OCI-M1 (cell line): ENCODE data around the gene MVK.

Experiments used
- DNase-seq: peaks from one replicate; lab custom pipeline; 2025; lab: John Stamatoyannopoulos, UW

The MVK gene

DNA sequence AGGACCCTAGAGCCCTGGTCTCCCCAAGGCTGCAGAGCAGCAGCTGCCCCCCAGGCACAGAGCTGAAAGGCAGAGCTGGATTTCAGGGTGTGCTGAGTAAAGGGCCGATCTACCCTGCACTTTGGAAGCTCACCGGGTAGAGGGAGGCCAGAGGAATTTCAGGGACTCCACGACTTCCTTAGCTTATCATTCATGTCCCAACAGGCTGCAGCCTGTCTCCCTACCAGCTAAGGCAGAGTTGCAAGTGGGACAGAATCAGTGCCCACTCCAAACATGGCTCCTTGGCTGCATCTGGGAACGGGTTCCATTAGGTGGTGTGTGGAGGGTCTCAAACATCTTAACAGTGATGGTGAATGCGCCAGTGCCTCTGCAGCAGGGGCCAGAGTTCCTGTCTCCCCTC, 27.8 kb upstream of the MVK start:
- DNase-seq: no peak

DNA sequence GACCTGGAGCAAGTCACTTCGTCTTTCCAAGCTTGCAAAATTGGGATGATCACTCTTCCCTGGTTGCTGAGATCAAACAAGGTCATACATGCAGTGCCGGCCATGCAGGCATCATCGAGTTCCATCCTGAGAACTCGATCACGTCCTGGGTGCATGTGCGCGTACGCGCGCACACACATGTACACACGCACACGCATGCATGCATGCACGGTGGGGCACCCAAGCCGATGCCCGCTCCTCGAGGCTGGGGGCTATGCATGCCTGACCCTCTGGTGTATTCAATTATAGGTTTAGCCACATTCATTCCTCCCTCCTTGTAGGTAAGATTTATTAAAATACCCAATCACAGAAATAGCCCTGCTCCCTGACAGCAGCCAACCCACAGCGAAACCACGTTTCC, 26.3 kb upstream of the MVK start:
- no peak for DNase-seq

DNA sequence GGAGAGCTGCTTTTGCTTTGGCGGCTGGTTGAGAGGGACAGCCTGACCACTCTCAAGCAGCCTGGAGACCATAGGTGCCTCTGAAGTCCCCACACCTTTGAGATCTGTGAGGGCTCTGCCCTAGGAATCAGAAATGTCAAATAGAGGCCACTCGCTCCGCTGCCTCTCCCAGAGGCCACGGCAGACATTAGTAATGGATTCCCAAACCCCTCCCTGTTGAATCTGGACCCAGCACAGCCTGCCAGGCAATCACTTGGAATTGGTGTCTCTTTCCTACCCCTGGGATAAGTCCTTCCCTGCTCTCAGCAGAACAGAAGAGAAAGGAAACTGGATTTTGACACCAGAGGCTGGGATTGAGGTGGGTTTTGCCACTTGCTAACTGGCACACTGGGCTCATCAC, 25.3 kb upstream of the MVK start:
- DNase-seq: no peak

DNA sequence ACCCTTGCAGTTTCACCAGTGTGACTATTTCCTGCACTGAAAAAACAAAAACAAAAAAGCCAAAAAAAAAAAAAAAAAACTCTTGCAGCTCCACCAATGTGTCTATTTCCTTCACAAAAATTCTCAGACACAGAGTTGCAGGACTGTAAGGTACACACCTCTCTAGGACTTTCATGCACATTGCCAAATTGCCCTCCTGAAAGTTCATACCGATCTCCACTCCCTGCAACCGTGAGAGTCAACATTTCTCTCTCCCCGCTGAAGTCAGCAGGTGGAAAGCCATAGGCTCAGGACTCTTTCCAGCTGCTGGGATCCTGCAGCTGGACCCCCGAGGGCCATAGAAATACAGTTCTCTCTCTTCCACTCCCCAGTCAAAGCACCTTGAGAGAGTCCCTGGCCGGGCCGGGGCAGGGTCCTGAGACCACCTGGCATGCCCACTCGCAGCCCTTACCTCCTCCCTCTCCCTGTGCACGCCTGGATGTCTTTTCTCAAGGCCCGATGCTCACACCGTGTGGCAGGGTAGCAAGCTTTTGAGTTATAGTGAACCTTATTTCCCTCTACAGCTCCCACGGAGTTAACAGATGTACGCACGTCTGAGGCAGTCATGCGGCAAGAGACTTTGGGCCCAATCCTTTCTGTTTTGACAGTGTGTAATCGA, 23.9 kb upstream of the MVK start:
- DNase-seq: no peak

DNA sequence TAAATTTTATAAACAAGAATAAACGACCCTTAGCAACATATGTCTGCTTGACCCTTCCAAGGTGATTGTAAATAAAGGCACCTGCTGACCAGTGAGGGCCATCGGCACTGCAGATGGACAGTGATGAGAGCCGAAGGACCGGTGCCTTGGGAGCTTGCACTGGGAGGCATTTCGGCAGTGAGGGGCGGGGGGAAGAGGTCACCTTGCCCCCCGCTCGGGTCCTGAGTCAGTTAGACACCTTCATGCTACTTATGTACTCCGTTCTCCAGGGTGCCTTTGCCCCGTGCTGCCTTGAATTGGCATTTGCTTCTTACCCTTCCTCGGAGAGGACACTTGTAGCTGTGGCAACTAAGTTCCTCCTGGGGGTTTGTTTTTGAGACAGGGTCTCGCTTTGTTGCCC, 23.3 kb upstream of the MVK start:
- DNase-seq: no peak

DNA sequence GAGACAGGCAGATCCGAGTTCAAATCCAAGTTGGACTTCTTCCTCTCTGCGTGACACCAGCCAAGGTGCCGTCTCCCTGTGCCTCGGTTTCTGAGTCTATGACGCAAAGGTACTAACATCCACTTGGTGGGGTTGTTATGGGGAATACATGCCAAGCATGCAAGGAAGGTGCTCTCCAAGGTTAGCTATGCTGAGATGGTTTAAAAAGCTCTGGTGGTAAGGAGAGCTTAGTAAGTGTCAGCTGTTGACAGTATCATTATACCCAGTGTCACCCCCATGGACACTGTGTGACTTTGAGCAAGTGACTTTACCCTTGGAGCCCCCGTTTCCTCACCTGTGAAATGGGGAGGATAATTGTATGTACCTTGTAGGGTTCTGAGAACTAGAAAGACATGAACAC, 22.5 kb upstream of the MVK start:
- no peak for DNase-seq

DNA sequence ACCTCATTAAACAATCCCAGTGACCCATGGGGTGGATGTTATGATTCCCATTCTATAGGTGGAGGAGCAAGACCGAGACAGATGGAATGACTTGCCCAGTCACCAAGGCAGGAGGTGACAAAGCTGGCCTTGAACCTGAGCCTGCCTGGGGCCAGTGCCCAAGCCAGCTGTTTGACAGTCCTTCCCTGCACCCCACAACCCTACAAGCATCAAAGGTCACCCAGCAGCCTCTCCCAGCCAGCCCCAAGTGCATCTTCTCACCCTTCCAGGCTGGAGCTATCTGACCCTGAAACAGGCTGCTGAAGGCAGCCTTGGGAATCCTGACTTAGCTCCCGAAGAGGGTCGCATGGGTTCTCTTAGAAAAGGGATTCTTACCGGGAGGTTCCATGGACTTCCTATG, 20.6 kb upstream of the MVK start:
- DNase-seq: no peak

DNA sequence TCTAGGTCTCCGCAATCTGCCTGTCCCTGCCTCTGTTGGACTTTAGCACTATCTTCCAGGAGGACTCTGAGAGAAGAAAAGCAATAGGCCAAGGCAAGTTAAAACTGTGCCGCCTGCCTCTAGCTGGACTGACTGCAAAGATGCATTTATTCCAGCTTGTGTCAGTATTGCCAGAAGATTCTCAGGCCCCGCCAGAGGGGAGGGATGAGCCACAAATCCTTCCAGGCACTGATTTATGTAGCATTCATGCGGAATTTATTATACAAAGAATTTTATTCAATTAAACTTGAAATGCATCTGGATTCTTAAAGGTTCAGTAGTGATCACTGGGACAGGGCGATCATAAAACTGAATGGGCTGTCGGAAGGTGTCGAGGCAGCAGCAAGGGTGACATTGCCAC, 20.1 kb upstream of the MVK start:
- DNase-seq: no peak

DNA sequence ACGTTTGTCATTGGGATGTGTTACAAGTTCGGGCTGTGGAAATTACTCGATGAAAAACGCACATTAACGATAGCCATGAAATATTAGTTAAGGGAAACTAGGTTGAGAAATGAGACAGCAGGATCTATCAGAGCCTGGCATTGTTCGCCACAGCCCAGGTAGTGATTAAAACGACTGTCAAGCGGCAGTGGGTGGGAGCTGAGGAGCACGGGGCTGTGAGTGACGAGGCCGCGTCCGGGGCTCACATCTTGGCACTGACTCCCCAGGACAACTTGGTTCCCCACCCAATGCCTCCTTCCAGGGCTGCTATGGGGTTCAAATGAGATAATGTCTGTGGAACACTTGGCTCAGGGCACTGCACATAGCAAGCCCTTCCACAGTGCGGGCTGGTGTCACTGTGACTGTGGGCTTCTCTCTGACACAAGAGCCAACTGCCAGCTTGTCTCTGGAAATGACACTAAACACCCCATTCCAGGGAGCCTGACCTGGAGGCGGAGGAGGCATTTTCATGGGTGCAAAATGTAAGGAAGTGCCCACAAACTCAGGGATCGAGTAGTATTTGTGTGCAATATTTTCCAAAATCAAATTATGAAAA, 19.6 kb upstream of the MVK start:
- no peak for DNase-seq

DNA sequence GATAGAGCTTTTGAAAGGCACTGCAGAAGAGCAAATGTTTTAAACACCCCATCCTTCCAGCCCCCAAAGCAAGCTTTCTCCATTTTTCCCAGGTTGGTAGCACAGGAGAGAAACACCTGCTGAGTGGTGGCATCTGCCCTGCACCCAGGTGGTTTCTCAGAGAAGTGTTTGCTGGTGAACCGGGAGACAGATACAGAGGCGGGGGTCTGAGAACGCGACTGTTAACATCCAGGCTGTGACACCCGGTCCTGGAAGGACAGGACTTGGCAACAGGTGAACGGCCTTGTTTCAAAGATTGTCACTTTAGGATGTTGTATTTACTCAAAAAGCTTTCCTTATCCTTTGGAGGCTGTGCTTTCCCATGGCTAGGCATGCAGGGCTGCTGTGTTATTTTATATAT, 18.8 kb upstream of the MVK start:
- DNase-seq: no peak

DNA sequence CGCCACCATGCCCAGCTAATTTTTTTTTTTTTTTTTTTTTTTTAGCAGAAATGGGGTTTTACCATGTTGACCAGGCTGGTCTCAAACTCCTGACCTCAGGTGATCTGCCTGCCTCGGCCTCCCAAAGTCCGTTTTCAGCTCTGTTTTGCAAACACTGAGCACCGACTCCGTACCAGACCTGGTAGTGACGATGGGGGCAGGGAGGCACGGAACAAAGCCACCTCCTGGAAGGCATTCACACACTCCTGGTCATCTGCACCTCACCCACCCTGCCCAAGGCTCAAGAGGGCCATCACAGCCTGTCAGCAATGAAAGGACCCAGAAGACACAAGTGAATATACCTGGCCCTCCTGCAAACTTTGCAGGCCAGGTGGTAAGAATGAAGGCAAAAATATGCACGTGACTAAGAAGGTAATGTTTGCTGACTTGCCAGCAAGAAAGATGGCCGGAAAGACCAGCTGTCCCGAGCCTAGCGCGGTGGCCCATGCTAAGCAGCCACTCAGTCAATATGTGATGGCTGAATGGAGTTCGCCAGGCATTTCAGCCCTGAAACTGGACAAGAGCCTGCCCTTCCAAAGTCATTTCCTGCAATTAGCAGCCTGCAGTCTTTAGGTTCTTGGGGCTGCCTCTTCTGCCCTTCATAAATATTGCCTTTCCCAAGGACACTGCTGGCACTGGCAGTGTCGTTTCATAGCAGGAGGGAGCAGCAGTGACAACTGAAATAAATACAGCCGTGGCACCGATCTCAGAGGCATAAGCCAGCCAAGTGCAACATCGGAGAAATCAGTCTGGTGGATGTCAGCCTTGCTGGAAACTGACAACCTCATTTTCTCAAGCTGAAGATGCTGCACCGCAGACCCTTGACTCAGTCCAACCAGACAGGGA, 17.9 kb upstream of the MVK start:
- DNase-seq: no peak

DNA sequence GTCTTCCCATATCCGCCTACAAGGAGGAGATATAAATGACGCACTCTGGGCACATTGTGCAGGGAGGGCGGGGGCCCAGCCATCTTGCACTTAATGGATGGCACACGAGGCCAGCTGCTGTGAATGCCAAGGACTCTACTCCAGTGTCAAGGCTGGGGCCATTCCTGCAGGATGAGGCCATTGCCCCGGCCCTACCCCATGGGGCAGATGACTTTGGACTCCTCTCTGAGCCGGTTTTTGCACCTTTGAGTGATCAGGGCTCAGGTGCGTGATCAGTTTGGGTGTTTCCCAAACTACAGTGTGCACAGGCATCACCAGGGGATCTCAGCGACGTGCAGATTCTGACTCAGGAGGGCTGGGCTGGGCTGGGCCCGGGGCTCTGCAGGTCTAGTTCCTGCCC, 16.4 kb upstream of the MVK start:
- no peak for DNase-seq

DNA sequence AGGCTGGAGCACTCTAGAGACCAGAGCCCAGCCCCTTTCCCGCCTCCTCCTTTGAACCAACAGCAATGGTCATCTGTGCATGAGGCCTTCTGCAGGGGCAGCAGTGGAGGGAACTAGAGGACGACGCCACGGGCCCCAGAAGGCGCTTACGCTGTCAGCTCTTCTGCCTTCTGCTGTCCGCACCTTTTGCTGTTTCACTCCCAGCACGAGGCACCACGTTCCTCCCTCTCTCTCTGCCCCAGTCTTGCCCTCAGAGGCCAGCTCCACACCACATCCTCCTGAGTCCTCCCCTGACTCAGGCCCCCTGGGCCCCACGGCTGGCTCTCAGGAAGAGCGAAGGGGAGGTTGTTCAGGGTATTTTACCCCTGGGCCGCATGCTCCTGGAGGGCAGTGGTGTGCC, 15.8 kb upstream of the MVK start:
- no peak for DNase-seq

DNA sequence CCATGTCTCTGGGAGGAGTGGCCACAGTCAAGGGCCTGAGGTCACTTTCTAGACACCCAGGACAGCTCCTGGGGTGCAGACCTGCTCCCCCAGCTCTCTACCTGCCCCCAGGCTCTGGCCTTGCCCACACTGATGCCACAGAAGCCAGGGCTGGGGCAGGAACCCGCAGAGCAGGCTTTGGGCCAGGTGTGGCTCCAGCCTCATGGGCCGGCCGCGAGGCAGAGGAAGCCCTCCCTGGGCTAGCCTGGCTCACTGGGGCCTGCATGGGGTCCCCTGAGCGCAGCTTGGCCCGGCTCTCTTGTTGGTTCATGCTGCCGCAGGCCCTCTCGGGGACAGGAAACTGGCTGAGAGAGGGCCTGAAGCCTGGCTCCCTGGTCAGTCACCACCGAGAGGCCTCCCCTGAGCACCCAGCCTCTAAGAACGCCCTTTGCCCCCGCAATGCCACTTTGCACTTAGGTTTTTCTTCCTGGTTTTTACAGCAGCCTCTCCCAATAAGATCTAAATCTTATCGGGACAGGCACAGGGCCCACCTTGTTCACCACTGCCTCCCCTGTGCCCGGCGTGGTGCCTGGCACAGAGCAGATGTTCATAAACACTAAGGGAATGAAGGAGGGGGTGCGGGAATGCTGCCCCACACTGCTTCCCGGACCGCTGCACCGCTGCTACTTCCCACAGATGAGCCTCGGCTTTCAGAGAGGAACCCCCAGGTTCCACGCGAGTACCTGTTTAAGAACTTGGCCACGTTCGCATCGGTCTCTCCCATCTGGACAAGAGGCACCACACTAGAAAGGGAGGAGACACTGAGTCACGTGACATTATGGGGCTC, 15.0 kb upstream of the MVK start:
- DNase-seq: no peak

DNA sequence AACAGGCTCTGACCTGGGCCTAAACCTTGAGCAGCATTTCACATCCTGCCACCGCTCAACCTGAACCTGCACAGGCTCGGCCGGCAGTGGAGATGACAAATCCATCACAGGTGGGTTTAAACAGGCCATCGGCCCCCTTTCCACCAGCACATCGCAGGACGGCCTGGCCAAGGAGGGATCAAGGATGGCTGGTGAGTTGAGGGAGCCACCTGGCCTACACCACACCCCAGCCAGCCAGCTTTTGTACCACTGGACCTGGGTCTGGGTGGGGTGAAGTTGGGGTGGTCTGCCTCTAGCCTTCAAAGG, 14.4 kb upstream of the MVK start:
- no peak for DNase-seq

DNA sequence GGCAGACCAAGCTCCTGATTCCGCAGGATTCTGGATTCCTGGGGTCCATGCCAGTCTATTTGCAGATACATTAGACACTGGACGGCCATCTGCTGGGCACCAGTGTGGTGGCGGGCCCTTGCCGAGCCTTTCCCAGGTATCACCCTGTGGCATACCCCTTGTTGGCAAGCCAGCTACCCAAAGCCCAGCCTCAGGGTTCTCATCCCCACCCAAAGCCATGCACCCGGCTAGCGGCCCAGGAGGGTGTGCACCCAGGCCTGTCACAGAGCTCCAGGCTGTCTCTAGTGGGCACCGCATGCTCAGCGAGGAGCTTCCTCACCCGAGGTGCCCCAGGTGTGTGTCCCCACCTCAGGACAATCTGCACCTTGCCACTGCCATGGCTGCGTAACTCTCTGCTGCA, 14.0 kb upstream of the MVK start:
- DNase-seq: no peak

DNA sequence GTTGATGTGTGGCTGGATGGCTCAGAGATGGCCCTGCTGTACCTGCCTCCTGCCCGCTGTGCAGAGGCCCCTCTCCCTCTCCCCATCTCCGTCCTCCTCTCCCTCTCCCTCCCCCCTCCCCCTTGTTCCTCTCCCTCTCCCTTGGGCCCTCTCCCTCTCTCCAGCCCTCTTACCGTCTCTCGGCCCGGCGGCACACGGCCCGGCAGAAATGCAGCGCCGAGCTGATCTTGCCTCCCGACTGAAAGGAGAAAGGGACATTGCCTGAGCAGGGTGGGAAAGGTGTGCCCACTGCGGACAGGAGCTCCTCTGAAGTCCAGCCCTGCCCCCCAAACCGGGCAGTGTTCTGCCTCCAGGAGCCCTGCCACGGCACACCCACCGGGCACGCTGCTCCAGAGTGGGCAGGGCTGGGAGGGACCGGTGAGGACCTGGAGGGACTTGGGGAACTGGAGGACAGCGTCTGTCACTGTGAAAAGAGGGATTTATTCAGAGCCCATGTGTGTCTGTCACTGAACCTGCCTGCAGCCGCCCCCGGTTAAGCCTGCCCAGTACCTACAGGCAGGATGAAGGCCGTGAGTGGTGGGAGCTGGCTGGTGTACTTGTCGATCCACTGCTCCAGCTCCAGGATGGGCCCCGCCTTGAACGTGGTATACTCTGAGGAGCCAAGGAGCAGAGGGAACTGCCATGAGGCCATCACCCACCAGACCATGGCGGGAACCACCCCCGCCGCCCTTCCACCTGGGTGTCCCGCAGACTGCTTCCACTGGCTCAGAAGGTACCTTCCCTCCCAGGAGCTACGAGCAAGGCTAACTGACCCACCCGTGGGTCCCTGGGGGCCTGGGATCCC, 12.5 kb upstream of the MVK start:
- no peak for DNase-seq

DNA sequence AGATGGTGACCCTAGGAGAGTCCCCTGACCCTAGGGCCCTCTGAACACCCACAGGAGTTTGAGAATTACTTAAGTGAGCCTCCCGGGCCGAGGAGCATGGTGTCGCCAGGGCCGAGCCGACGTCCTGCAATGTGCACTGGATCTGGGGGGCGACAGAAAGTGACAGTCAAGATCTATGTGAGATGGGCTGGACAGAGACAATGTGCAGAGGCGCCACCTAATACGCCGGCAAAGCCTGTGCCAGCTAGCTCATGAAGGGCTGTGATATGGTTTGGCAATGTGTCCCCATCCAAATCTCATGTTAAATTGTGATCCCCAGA, 11.9 kb upstream of the MVK start:
- no peak for DNase-seq

DNA sequence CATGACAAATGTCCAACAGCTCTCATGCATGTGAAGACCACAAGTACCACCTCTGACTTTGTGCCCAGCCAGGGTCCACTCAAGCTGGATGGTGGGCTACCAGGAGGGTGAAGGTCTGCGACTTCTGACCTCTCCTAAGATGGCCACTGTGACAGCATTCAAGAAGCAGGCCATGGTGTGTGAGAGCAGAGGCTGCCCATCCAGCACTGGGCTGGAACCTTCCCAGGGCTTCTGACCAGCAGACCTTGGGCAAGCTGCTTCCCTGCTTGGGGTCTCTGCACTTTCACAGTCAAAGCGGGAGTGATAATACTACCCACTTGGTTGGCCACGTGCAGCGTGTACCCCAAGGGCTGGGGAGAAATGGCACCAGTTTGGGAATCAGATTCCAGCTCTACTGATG, 10.7 kb upstream of the MVK start:
- no peak for DNase-seq

DNA sequence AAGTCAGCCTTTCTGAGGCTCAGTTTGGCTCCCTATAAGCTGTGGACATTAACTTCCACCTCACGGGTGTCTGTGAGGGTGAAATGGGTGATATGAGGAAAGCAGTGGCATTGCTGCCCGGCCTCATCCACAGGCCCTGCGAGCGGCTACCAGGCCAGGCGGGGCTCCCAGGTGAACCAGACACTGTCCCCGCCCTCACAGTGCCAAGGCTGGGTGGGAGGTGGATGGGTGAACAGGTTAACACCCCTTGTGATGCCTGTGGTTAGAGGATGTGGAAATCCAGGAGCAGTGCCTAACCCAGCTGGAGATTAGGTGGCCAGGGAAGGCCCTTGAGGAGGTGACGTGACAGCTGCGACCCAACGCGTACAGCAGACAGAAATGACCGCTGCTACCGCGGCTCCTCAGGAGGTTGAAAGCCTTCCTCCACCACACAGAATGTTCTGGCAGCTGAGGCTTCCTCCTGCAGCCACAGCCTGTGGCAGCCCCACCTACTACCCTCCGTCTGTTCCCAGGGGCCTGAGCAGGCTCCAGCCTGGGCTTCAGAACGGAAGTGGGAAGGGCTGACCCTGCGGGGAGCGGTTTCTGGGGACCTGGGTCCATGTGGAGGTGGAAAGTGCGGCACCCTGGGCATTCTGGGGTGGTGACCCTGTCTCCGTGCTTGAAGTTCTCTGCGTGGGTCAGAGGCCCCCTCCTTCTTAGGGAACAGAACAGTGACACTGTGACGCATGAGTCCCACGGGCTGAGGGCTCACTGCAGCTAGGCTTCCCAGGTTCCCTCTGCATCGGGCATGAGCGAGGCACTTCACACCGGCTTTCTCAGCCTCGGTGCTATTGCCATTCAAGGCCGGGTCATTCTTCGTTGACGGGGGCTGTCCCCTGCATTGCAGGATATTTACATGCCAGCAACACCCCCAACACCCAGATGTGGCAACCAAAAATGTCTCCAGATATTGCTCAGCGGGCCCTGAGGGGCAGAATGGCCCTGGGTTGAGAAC, 10.0 kb upstream of the MVK start:
- no peak for DNase-seq

DNA sequence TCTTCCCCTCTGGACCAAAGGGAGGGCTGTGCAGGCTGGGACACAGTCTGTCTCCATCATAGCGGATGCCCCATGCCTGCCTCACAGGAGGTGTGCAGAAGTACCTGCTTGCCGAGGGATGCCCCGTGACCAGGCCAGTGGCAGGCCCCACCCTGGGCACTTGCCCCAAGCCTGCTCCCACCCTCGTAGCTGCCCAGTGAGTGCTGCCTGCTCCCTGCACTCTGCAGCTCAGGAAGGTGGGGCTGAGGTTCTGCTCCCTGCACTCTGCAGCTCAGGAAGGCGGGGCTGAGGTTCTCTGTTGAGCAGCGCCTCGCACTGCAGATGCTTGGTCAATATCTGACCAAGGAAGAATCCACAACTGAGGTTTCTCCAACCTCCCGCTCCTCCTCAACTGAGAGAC, 7.2 kb upstream of the MVK start:
- DNase-seq: no peak
